ENCODE results near the gene MAML3. TPM values are rescaled to one million over a fixed set of nuclear protein-coding genes. Genes with fewer than 3 reads are reported as not detected.

Gene MAML3
- total and polyA plus RNA-seq, 3 experiments from 2014 or later, result 0.44 to 0.57 (median 0.52) TPM

DNA sequence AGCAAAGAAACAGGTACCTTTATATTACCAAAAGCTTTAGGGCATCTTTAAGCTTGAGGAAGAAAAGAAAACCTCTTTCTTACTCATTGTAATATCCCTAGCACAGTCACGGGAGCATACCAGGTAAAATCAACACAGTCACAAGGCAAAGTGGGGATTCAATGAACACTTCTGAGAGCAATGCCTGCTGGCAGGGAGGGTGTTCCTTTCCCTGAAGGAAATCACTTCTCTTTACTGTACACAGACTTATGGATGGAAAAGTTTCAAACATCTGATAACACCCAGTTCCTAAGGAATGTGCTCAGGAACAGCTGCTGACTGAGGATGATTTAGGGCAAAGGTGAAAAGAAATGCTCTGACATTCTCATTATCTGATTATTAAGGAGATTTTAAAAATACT is 94.8 kb downstream of the MAML3 start:
- Mint-ChIP-seq H3K27me3 (peaks cover 11 to 31% of the 10 kb centered on the region in 2 donors), H3K27ac (no peak overlapping the region), H3K9me3 (no peaks in the 10 kb centered on the region), H3K4me1 (peaks cover 0 to 4% (median 1%) of the 10 kb centered on the region in 3 donors), H3K4me3 (no peak overlapping the region), H3K36me3 (peaks cover 0 to 7% (median 0%) of the 10 kb centered on the region in 3 donors)
- H3K9me3 ChIP-seq (ENCODE audit: low read length), result no peaks in the 10 kb centered on the region
- no peaks in the 10 kb centered on the region for H3K27me3 ChIP-seq (ENCODE audit: insufficient read depth, low read length, poor library complexity, severe bottlenecking)
- no peak overlapping the region for H3K4me3 ChIP-seq (ENCODE audit: low read length)
- no peaks in the 10 kb centered on the region for H3K36me3 ChIP-seq (ENCODE audit: insufficient read depth, low read length)
- H3K4me1 ChIP-seq (ENCODE audit: insufficient read depth, low read length), result peaks cover 5% of the 10 kb centered on the region
- no peak for DNase-seq
- no peak overlapping the region for H3K27ac ChIP-seq (ENCODE audit: low read depth, low read length)
- ChIA-PET CTCF (no interaction called here), POLR2A (no interaction called here)

DNA sequence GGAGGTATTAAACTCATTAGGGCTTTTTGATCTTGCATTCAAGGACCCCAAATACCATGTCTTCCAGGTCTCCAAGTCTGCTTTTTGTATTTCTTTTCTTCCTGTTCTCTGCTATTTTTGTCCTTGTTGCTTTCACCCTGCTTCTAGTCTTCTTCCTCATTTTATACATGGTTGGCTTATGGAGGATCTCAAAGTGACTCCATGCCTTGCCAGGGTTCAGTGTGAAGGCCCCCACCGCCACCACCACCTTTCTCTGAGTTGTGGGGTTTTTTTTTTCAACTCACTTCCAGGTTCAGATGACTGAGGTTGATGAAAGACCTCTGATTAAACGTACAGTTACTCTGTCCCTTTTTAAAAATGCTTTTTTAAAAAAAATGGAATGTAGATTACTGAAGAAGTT is 96.3 kb downstream of the MAML3 start:
- no peak overlapping the region for H3K27ac Mint-ChIP-seq
- Histone ChIP-seq H3K9me3 (ENCODE audit: low read length) (no peaks in the 10 kb centered on the region), H3K27me3 (ENCODE audit: insufficient read depth, low read length, poor library complexity, severe bottlenecking) (no peaks in the 10 kb centered on the region), H3K4me3 (ENCODE audit: low read length) (no peak overlapping the region), H3K27ac (ENCODE audit: low read depth, low read length) (no peak overlapping the region), H3K36me3 (ENCODE audit: insufficient read depth, low read length) (no peaks in the 10 kb centered on the region), H3K4me1 (ENCODE audit: insufficient read depth, low read length) (peaks cover 5% of the 10 kb centered on the region)
- H3K9me3 Mint-ChIP-seq, result no peaks in the 10 kb centered on the region
- no peak overlapping the region for H3K4me3 Mint-ChIP-seq
- no peak for DNase-seq
- CTCF ChIA-PET, result no interaction called here
- peaks cover 4 to 11% (median 7%) of the 10 kb centered on the region in 3 donors for H3K4me1 Mint-ChIP-seq
- H3K36me3 Mint-ChIP-seq, result peaks cover 0 to 7% (median 0%) of the 10 kb centered on the region in 3 donors
- POLR2A ChIA-PET, result no interaction called here
- H3K27me3 Mint-ChIP-seq, result peaks cover 17 to 41% of the 10 kb centered on the region in 2 donors

DNA sequence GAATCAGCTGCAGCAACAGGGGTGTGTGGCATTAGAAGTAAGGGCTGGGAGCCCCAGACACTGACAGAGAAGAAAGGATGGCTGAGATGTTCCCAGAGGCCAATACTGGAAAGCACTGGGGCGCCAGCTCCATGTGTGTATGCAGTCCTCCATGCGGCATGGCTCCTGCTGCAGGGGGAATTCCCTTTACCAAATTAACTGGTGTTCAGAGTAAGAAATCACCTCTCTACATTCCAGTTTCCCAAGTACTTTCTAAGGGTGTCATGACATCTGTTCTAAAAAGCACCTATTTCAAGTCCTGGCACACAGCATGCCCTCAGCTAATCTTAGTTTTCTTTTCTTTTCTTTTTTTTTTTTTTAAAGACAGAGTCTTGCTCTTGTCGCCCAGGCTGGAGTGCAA is 98.0 kb downstream of the MAML3 start:
- CTCF ChIA-PET, result interaction anchor here (1.4 kb wide), 1 partner anchor 197 kb away, joined by 3 read pairs; no protein-coding TSS in a partner anchor

DNA sequence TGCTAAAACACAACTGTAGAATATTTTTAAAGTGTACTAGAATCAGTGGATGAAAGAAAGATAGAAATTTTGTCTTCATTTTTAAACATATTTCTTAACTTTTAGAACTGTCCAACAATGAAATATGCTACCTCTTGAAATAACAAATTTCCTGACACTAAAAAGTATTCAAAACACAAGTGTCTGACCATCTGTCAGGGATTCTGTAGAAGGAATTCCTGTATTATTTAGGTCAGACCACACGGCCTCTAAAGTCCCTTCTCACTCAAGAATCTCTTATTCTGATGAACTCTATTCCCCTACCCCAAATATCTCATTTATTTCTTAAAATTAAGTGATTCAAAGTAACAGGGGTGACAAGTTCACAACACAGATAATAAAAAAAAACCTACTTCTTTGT is 99.1 kb downstream of the MAML3 start:
- H3K27ac Mint-ChIP-seq, result no peak overlapping the region
- peaks cover 19 to 40% of the 10 kb centered on the region in 2 donors for H3K27me3 Mint-ChIP-seq
- ChIA-PET POLR2A (no interaction called here), CTCF (no interaction called here)
- H3K4me1 Mint-ChIP-seq, result peaks cover 7 to 15% (median 10%) of the 10 kb centered on the region in 3 donors
- Histone ChIP-seq H3K36me3 (ENCODE audit: insufficient read depth, low read length) (no peaks in the 10 kb centered on the region), H3K9me3 (ENCODE audit: low read length) (no peaks in the 10 kb centered on the region), H3K27ac (ENCODE audit: low read depth, low read length) (no peak overlapping the region), H3K27me3 (ENCODE audit: insufficient read depth, low read length, poor library complexity, severe bottlenecking) (no peaks in the 10 kb centered on the region), H3K4me1 (ENCODE audit: insufficient read depth, low read length) (peaks cover 5% of the 10 kb centered on the region), H3K4me3 (ENCODE audit: low read length) (no peak overlapping the region)
- no peak for DNase-seq
- H3K9me3 Mint-ChIP-seq, result no peaks in the 10 kb centered on the region
- peaks cover 0 to 7% (median 0%) of the 10 kb centered on the region in 3 donors for H3K36me3 Mint-ChIP-seq
- H3K4me3 Mint-ChIP-seq, result no peak overlapping the region

More for the DNA sequence above, 98.0 kb downstream of the MAML3 start:
- Histone ChIP-seq H3K27me3 (ENCODE audit: insufficient read depth, low read length, poor library complexity, severe bottlenecking) (no peaks in the 10 kb centered on the region), H3K4me1 (ENCODE audit: insufficient read depth, low read length) (peaks cover 3% of the 10 kb centered on the region), H3K27ac (ENCODE audit: low read depth, low read length) (no peak overlapping the region), H3K9me3 (ENCODE audit: low read length) (no peaks in the 10 kb centered on the region), H3K4me3 (ENCODE audit: low read length) (no peak overlapping the region), H3K36me3 (ENCODE audit: insufficient read depth, low read length) (no peaks in the 10 kb centered on the region)
- peaks cover 4 to 11% (median 7%) of the 10 kb centered on the region in 3 donors for H3K4me1 Mint-ChIP-seq
- H3K36me3 Mint-ChIP-seq, result peaks cover 0 to 7% (median 0%) of the 10 kb centered on the region in 3 donors
- H3K4me3 Mint-ChIP-seq, result no peak overlapping the region
- peaks cover 17 to 40% of the 10 kb centered on the region in 2 donors for H3K27me3 Mint-ChIP-seq
- H3K27ac Mint-ChIP-seq, result no peak overlapping the region
- H3K9me3 Mint-ChIP-seq, result no peaks in the 10 kb centered on the region
- POLR2A ChIA-PET, result no interaction called here
- DNase-seq, result no peak

DNA sequence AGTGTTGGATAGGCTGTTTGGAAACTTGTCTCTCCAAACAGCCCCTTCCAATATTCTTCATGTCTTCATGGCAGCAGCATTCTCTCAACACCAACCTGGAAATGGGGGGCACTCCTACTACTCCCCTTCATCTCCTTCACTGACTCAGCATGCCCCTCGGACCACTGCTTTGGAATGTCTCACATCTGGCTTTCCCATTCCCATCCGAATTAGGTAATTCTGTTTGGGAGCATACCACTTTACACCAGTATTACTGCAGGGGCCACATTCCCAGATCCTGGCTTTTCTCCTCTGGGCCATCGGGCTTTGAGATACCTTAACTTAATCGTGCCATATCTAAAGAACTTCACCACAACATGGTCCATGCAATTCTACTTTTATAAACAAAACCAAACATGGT is 100.8 kb downstream of the MAML3 start:
- H3K27me3 ChIP-seq (ENCODE audit: insufficient read depth, low read length, poor library complexity, severe bottlenecking), result no peaks in the 10 kb centered on the region
- Mint-ChIP-seq H3K27me3 (peaks cover 19 to 35% of the 10 kb centered on the region in 2 donors), H3K9me3 (no peaks in the 10 kb centered on the region), H3K27ac (no peak overlapping the region), H3K4me3 (no peak overlapping the region), H3K4me1 (peaks cover 19 to 29% (median 27%) of the 10 kb centered on the region in 3 donors), H3K36me3 (peaks cover 0 to 7% (median 0%) of the 10 kb centered on the region in 3 donors)
- H3K4me1 ChIP-seq (ENCODE audit: insufficient read depth, low read length), result peaks cover 16% of the 10 kb centered on the region
- H3K36me3 ChIP-seq (ENCODE audit: insufficient read depth, low read length), result no peaks in the 10 kb centered on the region
- no peaks in the 10 kb centered on the region for H3K9me3 ChIP-seq (ENCODE audit: low read length)
- no peak for DNase-seq
- no peak overlapping the region for H3K27ac ChIP-seq (ENCODE audit: low read depth, low read length)
- ChIA-PET CTCF (interaction anchor here (0.8 kb wide), 1 partner anchor 71 kb away, joined by 3 read pairs; no protein-coding TSS in a partner anchor), POLR2A (no interaction called here)
- H3K4me3 ChIP-seq (ENCODE audit: low read length), result no peak overlapping the region

DNA sequence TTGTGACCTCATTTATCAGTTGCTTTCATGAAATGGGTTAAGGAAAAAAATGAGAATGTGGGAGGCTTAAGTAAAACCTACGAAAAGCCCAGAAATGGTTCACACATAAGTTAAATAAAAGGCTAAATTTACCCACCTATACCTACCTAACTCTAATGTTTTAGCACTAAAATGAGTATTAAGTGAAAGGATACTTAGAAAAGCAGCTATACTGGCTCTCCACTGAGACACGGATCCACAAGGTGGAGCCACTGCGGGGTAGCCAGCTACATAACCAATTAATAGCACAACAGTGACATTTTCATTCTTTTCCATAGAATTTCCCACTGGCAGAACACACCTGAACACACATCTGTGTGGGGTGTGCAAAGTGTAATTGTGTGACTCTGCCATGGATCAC is 101.9 kb downstream of the MAML3 start:
- H3K36me3 Mint-ChIP-seq, result peaks cover 0 to 7% (median 0%) of the 10 kb centered on the region in 3 donors
- Histone ChIP-seq H3K27ac (ENCODE audit: low read depth, low read length) (no peak overlapping the region), H3K4me1 (ENCODE audit: insufficient read depth, low read length) (peaks cover 16% of the 10 kb centered on the region), H3K36me3 (ENCODE audit: insufficient read depth, low read length) (no peaks in the 10 kb centered on the region), H3K4me3 (ENCODE audit: low read length) (no peak overlapping the region), H3K27me3 (ENCODE audit: insufficient read depth, low read length, poor library complexity, severe bottlenecking) (no peaks in the 10 kb centered on the region), H3K9me3 (ENCODE audit: low read length) (no peaks in the 10 kb centered on the region)
- peak overlapping the region in 1 of 8 donors; percentile 55 for H3K27ac Mint-ChIP-seq
- peak in 1 of 5 donors; percentile 23 for DNase-seq
- H3K9me3 Mint-ChIP-seq, result no peaks in the 10 kb centered on the region
- peaks cover 17 to 34% of the 10 kb centered on the region in 2 donors for H3K27me3 Mint-ChIP-seq
- CTCF ChIA-PET, result interaction anchor here (1.0 to 1.5 kb wide), 3 partner anchors 199 to 201 kb away, joined by 3 to 5 read pairs (median 4); no protein-coding TSS in a partner anchor
- peaks cover 19 to 29% (median 27%) of the 10 kb centered on the region in 3 donors for H3K4me1 Mint-ChIP-seq
- H3K4me3 Mint-ChIP-seq, result no peak overlapping the region
- POLR2A ChIA-PET, result no interaction called here

DNA sequence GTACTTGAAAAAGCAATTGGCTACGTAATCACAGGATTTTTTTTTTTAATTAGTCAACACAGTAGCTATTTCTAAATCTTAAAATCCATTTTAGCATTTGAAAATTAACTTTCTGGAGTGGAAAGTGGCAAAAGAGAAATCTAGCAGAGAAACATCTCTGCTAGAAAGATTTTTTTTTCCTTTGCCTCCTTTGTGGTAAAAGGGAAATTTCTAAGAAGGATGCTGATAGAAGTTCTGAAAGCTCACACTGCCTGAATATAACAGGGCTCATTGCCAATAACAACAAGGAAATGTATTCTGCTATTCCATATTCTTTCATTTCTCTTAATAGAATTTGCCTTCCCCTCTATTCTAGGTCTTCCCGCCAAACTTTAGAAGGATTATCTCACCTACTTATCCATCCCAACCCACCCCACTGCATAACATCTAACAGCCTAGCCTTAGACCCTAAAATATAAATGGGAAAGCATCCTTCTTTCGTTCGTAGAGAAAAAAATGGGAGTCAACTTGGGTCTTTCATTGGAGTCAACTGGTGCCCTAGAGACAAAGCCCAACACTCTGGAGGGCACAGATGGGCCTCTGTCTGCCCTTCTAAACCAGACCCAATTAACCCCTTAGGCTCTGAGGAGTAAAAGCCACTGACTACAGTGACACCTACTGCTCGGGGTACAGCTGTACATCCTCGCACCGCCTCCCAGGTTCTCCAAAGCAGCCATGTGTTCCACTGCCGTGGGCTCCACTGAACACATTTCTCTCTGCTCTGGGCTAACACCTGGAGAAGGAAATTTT is 103.9 kb downstream of the MAML3 start:
- Histone ChIP-seq H3K36me3 (ENCODE audit: insufficient read depth, low read length) (no peaks in the 10 kb centered on the region), H3K9me3 (ENCODE audit: low read length) (no peaks in the 10 kb centered on the region), H3K4me1 (ENCODE audit: insufficient read depth, low read length) (peaks cover 16% of the 10 kb centered on the region), H3K27ac (ENCODE audit: low read depth, low read length) (no peak overlapping the region), H3K4me3 (ENCODE audit: low read length) (peak overlapping the region; percentile 27), H3K27me3 (ENCODE audit: insufficient read depth, low read length, poor library complexity, severe bottlenecking) (no peaks in the 10 kb centered on the region)
- ChIA-PET POLR2A (no interaction called here), CTCF (interaction anchor here (1.2 to 1.9 kb wide), 2 partner anchors 21 to 193 kb away, joined by 3 to 5 read pairs; no protein-coding TSS in a partner anchor)
- Mint-ChIP-seq H3K36me3 (no peaks in the 10 kb centered on the region), H3K4me3 (peak overlapping the region; percentile 25 to 91 (median 83)), H3K9me3 (no peaks in the 10 kb centered on the region), H3K27me3 (peaks cover 9 to 19% of the 10 kb centered on the region in 2 donors), H3K27ac (peak overlapping the region in 2 of 8 donors; percentile 75 to 79), H3K4me1 (peaks cover 19 to 29% (median 27%) of the 10 kb centered on the region in 3 donors)
- no peak for DNase-seq

Measured in CD8-positive, alpha-beta memory T cell (primary cell).